ENCODE data around the gene PHACTR4. TPM values are rescaled to one million over a fixed set of nuclear protein-coding genes. Genes with fewer than 3 reads are reported as not detected.

Gene PHACTR4
- total RNA-seq, 1 donor from 2014 or later: 74.6 TPM

GRCh38 chr1:28545246-28545628 is 175.7 kb downstream of the PHACTR4 start:
- Mint-ChIP-seq H3K4me1 (ENCODE audit: low read depth, unreplicated experiment) (no peaks in the 10 kb centered on the region), H3K36me3 (ENCODE audit: unreplicated experiment) (no peaks in the 10 kb centered on the region), H3K4me3 (ENCODE audit: unreplicated experiment) (no peak overlapping the region), H3K9me3 (ENCODE audit: unreplicated experiment) (no peaks in the 10 kb centered on the region), H3K27me3 (ENCODE audit: unreplicated experiment) (no peaks in the 10 kb centered on the region), H3K27ac (ENCODE audit: unreplicated experiment) (no peak overlapping the region)
- TF ChIP-seq CTCF (IDR thresholded peaks at IDR 0.05; ENCODE audit: partially characterized antibody, unreplicated experiment): no peak
- DNase-seq: no peak

- Mint-ChIP-seq H3K27ac (ENCODE audit: unreplicated experiment) (no peak overlapping the region), H3K36me3 (ENCODE audit: unreplicated experiment) (no peaks in the 10 kb centered on the region), H3K4me1 (ENCODE audit: low read depth, unreplicated experiment) (no peaks in the 10 kb centered on the region), H3K9me3 (ENCODE audit: unreplicated experiment) (no peaks in the 10 kb centered on the region), H3K27me3 (ENCODE audit: unreplicated experiment) (no peaks in the 10 kb centered on the region), H3K4me3 (ENCODE audit: unreplicated experiment) (no peak overlapping the region)
- TF ChIP-seq CTCF (IDR thresholded peaks at IDR 0.05; ENCODE audit: partially characterized antibody, unreplicated experiment): no peak
- no peak for DNase-seq
Observed at GRCh38 chr1:28548318-28548717, 178.8 kb downstream of the PHACTR4 start.

Other genes with a start within 250 kb of the PHACTR4 start
- 0.54 TPM for gene PTAFR, start 193.1 kb upstream of the PHACTR4 start, total RNA-seq (ENCODE audit: unreplicated experiment)
- gene DNAJC8, start 136.7 kb upstream of the PHACTR4 start, total RNA-seq (ENCODE audit: unreplicated experiment): 82.8 TPM
- gene ATP5IF1, start 133.6 kb upstream of the PHACTR4 start, total RNA-seq (ENCODE audit: unreplicated experiment): 110 TPM
- gene SESN2, start 110.2 kb upstream of the PHACTR4 start, total RNA-seq (ENCODE audit: unreplicated experiment): 57.2 TPM
- gene MED18, start 40.7 kb upstream of the PHACTR4 start, total RNA-seq (ENCODE audit: unreplicated experiment): 10.1 TPM
- 12.3 TPM for gene RCC1, start 136.3 kb downstream of the PHACTR4 start, total RNA-seq (ENCODE audit: unreplicated experiment)
- gene TRNAU1AP, start 183.3 kb downstream of the PHACTR4 start, total RNA-seq (ENCODE audit: unreplicated experiment): 39.8 TPM
- gene RAB42, start 222.5 kb downstream of the PHACTR4 start, total RNA-seq (ENCODE audit: unreplicated experiment): 0.69 TPM